Breast epithelium (tissue), 3 donors: Measurements from ENCODE around the gene TKT.

Experiments used
- CTCF ChIP-seq, 3 donors: fragments of 450-650 bp; IDR thresholded peaks; one replicate each; pipeline ENCODE4 v1.5.1; 2016 to 2017; ENCODE audit warnings: antibody characterized with exemption in 3 of 3, mild to moderate bottlenecking in 3 of 3, moderate library complexity in 3 of 3
- POLR2A ChIP-seq: fragments of 450-650 bp; IDR thresholded peaks from one replicate; pipeline ENCODE4 v1.6.1; 2016; ENCODE audit warnings: antibody characterized with exemption, mild to moderate bottlenecking, moderate library complexity

- TF ChIP-seq CTCF (IDR thresholded peaks at IDR 0.05) (no peak), POLR2A (no peak)
Measured at GRCh38 chr3:53181528-53181927, 74.3 kb downstream of the TKT start.
